ES-I3 (cell line): ENCODE measurements around the gene PLA2R1.

Experiments
- H3K36me3 ChIP-seq: 2 replicates; pipeline ENCODE4 v1.6.1; 2013; ENCODE audit warnings: mild to moderate bottlenecking, low read length, control low read depth, moderate library complexity; ENCODE audit not compliant: insufficient read depth
- H3K4me1 ChIP-seq: 2 replicates; pipeline ENCODE4 v1.6.1; 2013; ENCODE audit warnings: mild to moderate bottlenecking, control low read depth, low read length; ENCODE audit not compliant: insufficient read depth
- H3K9ac ChIP-seq: 2 replicates; pipeline ENCODE4 v1.6.1; 2013; ENCODE audit warnings: low read depth, mild to moderate bottlenecking, low read length, moderate library complexity
- H3K9me3 ChIP-seq: 2 replicates; pipeline ENCODE4 v1.6.1; 2013; ENCODE audit warnings: mild to moderate bottlenecking, low read length, moderate library complexity; ENCODE audit not compliant: control insufficient read depth, insufficient read depth

PLA2R1 gene

DNA sequence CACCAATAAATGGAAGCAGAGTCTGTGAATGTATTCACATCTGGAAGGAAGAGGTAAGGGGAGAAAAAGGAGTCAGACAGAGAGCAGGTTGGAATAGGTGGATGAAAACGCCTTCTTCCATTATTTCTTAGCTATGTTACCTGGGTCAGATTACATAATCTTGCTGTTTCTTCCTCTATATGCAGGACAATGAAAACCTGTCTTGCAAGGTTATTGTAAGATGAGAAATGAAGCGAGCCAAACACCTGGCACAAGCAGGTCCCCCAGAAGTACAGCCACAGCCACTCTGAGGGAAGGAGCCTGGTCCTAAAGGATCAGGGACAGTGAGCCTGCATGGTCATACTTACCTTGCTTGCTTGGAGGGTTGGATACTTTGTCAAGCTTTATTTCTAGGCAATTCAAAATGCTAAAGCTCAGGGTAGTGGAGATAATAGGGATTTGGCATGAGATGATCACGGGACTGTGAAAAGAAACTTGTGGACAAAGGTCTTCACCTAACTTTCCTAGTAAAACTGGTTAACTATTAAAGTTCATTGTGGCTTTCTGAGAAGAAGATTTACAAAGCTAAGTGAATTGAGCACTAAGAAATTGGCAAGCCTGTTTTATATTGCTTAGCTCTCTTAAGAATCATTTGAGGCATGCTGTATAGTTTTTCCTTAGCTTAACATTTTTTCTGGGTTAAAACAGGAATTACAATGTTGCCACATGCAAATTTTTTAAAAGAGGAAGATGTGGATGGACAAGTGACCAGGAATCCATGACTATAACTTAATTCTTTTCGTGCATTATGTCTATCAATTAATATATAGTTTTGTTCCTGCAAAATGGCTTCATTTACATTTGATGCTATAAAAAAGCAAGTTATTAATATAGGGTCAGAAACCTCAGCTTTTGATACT is 15.7 kb upstream of the PLA2R1 start:
- H3K9me3 ChIP-seq: peaks cover 7% of the 10 kb centered on the region; the same call in 1 of the 2 replicates
- H3K9ac ChIP-seq: no peak overlapping the region
- no peaks in the 10 kb centered on the region for H3K36me3 ChIP-seq
- no peaks in the 10 kb centered on the region for H3K4me1 ChIP-seq

DNA sequence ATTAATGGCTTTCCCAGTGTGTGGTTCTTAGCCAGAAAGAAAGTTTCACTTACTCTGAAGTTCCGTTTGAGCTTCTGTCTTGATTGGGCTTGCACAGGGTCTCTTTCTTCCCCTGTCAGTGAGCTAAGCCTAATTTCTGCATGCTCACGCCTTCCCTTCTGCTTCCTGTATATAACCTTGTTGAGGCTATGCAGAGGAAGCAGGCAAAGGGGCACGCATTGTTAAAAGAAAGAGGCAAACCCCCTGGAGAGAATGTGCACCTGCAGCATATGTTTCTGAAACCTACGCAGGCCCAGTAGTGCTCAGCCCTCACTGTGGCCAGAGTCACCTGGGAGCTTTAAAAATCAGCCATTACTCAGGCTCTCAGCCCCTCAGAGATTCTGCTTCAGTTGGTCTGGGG is 14.5 kb upstream of the PLA2R1 start:
- H3K9ac ChIP-seq: no peak overlapping the region
- no peaks in the 10 kb centered on the region for H3K4me1 ChIP-seq
- H3K9me3 ChIP-seq: peaks cover 7% of the 10 kb centered on the region; the same call in 1 of the 2 replicates
- no peaks in the 10 kb centered on the region for H3K36me3 ChIP-seq

DNA sequence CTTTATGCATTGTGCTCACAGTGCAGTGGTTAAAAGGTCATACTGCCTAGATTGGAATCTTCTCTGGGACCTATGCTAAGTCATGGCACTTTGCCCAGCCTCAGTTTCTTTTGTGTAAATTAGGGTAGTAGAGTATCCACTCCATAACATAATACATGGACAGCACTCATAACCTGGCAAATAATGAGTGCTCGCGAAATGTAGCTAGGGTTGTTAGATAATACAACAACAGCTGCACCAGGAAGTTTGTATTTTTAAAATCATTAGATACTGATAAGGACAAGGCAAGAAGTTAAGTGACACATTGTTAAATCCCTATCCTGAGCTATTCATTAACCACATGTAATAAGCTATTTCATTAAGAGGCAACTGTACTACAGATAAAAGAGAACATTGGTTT is 13.8 kb upstream of the PLA2R1 start:
- H3K36me3 ChIP-seq: no peaks in the 10 kb centered on the region
- peaks cover 7% of the 10 kb centered on the region; the same call in 1 of the 2 replicates for H3K9me3 ChIP-seq
- H3K9ac ChIP-seq: no peak overlapping the region
- no peaks in the 10 kb centered on the region for H3K4me1 ChIP-seq

DNA sequence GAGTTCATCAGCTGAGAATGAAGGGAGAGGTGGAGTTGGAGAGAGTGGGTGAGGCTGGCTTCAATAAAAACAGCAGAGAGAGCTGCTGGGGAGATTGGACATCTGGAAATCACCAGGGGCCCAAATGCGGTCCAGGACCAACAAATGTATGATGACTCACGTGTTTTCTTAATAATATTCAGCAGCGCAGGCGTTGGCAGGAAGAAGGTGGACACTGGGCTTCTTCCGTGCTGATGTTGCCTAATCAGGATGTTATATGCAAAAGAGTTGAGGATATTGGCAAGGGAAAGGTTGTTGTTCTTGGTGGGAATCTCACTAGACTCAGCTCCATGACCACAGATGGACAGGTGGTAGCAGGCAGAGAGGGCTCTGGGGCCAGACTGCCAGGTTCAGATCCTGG is 12.8 kb upstream of the PLA2R1 start:
- no peaks in the 10 kb centered on the region for H3K4me1 ChIP-seq

DNA sequence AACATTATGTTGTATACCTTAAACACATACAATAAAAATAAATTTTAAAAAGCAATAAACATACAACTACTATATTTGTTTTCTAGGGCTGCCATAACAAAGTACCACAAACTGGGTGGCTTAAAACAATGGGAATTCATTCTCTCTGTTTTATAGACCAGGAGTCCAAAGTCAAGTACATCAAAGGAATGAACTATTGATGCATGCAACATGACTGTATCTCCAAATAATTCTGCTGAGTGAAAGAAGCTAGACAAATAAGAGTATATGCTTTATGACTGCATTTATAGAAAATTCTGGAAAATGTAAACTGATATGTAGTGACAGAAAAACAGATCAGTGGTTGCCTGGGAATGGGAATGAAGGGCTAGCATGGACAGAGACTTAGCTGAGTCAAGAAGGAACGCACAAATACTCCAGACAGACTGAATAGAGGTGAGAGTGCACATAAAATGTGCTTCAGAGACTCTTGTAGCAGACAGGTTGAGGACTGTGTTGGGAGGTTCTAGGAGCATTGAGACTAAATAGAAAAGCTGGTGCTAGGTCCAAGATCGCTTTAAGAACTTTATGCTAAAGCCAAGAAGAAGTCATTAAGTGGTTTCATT is 11.0 kb upstream of the PLA2R1 start:
- no peak overlapping the region for H3K9ac ChIP-seq
- H3K36me3 ChIP-seq: no peaks in the 10 kb centered on the region
- H3K4me1 ChIP-seq: no peaks in the 10 kb centered on the region
- H3K9me3 ChIP-seq: peaks cover 11% of the 10 kb centered on the region

More for the DNA sequence above, 12.8 kb upstream of the PLA2R1 start:
- no peak overlapping the region for H3K9ac ChIP-seq
- H3K36me3 ChIP-seq: no peaks in the 10 kb centered on the region
- H3K9me3 ChIP-seq: peaks cover 7% of the 10 kb centered on the region; the same call in 1 of the 2 replicates

DNA sequence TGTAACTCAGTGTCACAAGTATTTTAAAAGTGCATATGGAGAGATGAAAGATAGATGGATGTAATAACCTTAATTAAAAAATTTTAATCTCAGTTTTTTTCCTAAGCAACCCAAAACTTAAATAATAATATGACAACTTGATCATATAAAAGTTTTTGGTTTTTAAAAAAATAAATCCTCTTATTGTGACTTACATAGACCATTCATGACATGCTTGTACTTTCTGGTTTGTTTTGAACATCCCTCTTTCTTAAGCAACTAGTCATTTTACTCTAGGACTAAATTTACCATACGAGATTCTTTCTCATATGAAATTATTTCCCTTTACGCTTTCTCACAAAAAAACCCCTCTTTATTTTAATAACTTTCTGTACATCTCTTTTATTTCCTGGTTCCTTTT is 6.5 kb upstream of the PLA2R1 start:
- no peak overlapping the region for H3K9ac ChIP-seq
- H3K36me3 ChIP-seq: no peaks in the 10 kb centered on the region
- H3K9me3 ChIP-seq: peaks cover 8% of the 10 kb centered on the region
- no peaks in the 10 kb centered on the region for H3K4me1 ChIP-seq

DNA sequence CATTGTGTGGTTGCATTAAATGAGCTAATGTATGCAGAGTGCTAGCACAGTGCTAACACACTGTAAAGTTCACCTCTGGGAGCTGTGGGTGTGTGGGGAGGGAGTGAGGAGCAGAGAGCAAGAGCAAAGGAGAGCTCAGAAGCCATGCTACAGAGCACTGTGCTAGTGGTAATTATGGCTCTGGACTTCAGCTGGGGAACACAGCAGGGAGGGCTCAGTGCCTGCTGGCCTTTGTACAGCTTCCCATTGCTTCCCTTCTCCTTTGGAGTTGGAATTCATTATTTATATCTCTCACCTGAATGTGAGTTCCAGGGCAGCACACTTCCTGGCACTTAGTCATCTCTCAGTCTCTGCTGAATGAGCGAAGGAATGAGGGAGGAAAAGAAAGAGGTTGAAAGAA is 2.5 kb upstream of the PLA2R1 start:
- Histone ChIP-seq H3K36me3 (no peaks in the 10 kb centered on the region), H3K4me1 (no peaks in the 10 kb centered on the region; the same call in 1 of the 2 replicates), H3K9ac (no peak overlapping the region), H3K9me3 (peaks cover 8% of the 10 kb centered on the region)

DNA sequence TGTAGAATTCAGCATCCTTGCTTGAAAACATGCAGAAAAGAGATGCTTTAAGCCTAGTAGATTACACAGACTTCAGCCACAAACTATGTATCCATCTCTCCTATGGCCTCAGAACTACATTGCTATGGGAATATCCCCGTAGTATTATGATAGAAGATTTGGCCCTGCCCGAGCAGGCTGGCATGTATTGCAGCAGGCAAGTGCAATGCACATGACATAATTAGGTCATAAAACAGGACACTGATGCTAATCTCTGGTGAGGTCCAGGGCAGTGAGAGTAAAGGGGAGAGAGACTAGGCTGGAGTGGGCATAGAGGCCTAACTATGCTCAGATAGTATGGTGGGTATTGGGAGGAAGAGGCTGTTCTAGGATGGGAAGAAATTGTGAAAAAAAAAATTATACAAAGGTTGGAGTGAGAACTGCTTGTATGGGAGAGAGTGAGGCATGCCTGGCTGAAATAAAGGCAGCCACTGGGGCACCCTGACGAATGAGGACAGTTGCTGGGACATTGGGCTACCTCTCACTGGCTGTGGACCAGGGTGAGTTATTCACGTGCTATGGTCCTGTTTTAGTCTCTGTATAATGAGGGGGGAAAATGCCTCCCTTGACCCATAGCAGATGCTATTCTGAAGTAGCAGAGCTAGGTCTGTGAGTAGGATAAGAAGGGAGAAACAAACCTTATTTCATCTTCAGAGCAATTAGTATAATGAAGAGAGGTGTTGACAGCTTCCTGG is 1.6 kb upstream of the PLA2R1 start:
- Histone ChIP-seq H3K9me3 (peaks cover 4% of the 10 kb centered on the region), H3K4me1 (no peaks in the 10 kb centered on the region; the same call in 1 of the 2 replicates), H3K9ac (no peak overlapping the region)

DNA sequence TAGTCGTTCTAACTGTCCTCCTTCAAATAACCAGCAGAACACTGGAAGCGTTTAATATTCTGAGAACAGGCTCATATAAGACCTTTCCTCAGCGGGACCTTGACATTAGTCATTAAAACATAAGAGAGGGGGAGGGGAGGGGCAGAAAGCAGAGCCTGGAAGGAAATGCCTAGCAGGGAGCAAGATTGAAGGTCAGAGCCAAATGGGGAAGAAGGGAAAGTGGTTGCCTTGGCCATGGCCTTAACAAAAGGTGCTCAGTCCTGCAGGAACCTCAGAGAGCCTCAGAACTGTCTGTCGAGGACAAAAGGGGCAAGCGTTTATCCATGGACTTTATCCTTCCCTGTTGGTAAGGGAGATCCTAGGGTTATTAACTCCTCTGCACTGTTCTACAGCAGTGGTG is 856 bp upstream of the PLA2R1 start:
- Histone ChIP-seq H3K9me3 (no peaks in the 10 kb centered on the region; the same call in none of the 2 replicates), H3K4me1 (no peaks in the 10 kb centered on the region; the same call in 1 of the 2 replicates), H3K9ac (peak overlapping the region; percentile 65), H3K36me3 (no peaks in the 10 kb centered on the region)

More for the DNA sequence above, 1.6 kb upstream of the PLA2R1 start:
- H3K36me3 ChIP-seq: no peaks in the 10 kb centered on the region

DNA sequence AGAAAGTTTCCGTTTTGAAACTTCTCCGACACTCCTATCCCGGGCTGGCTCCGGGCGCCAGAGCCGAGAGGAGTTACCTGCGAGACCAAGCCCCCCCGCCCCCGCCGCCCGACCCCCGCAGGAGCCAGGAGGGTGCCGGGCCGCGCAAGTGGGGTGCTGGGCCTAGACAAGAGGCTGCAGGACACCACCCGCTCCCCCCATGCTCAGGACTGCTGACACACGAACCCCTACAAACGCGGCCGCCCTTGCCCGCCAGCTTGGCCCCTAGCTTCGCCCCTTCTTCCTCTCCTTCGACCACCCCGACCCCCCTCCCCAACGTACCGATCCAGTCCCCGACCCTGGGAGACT is 497 bp downstream of the PLA2R1 start:
- Histone ChIP-seq H3K9me3 (no peaks in the 10 kb centered on the region; the same call in 1 of the 2 replicates), H3K9ac (peak overlapping the region; percentile 65), H3K36me3 (no peaks in the 10 kb centered on the region), H3K4me1 (no peaks in the 10 kb centered on the region; the same call in 1 of the 2 replicates)

DNA sequence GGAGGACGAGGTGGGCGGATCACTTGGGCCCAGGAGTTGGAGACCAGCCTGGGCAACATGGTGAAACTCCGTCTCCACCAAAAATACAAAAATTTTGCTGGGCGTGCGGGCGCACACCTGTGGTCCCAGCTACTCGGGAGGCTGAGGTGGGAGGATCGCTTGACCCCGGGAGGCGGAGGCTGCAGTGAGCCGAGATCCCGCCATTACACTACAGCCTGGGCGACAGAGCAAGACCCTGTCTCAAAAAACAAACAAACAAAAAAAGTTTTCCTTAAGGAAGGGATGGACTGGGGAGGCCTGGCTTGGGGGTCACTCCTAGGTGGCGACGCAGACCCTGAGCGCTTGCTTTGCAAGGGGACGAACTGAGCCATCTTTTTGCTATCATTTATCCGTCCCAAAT is 882 bp downstream of the PLA2R1 start:
- H3K9ac ChIP-seq: peak overlapping the region; percentile 65; the same call in 1 of the 2 replicates
- H3K4me1 ChIP-seq: no peaks in the 10 kb centered on the region; the same call in 1 of the 2 replicates
- no peaks in the 10 kb centered on the region for H3K36me3 ChIP-seq

DNA sequence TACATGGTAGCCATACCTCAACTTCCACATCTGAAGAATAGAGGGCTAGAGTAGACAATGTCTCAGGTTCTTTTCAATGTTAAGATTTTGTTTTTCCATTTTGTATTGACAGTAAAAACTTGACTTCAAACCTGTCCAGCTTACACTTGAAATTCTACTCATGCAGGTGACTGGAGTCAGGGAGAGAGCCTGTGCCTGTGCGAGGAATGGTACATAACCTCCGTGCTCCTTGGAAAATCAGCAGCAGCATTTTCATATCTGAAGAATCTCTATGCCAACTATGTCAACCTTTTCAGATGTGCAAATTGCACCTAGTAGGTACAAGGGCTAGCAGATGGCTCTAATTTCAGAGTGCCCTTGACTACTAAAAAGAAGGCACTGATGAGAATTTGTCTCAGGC is 2.1 kb downstream of the PLA2R1 start:
- H3K9me3 ChIP-seq: no peaks in the 10 kb centered on the region
- H3K36me3 ChIP-seq: no peaks in the 10 kb centered on the region
- H3K9ac ChIP-seq: no peak overlapping the region
- peaks cover 8% of the 10 kb centered on the region; the same call in 1 of the 2 replicates for H3K4me1 ChIP-seq

More for the DNA sequence above, 882 bp downstream of the PLA2R1 start:
- no peaks in the 10 kb centered on the region; the same call in 1 of the 2 replicates for H3K9me3 ChIP-seq

DNA sequence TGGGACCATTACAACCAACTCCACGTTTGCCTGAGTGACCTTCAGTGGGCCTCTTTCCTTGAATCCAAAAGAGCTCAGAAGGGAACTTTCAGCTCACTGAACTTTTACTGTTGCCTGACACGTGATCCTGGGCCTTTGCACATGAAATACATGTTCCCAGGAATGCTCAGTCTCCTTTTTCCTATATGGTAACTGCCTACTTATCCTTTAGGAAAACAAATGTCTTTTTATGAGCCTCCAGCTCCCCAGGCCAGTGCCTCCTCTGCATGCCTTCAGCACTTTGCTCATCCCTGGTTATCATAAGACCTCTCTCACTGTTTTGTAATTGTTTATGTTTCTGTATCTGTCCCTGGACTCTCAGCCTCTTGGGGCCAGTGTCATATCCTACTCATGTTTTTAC is 5.1 kb downstream of the PLA2R1 start:
- Histone ChIP-seq H3K4me1 (peaks cover 26% of the 10 kb centered on the region), H3K36me3 (no peaks in the 10 kb centered on the region), H3K9me3 (no peaks in the 10 kb centered on the region), H3K9ac (no peak overlapping the region)

DNA sequence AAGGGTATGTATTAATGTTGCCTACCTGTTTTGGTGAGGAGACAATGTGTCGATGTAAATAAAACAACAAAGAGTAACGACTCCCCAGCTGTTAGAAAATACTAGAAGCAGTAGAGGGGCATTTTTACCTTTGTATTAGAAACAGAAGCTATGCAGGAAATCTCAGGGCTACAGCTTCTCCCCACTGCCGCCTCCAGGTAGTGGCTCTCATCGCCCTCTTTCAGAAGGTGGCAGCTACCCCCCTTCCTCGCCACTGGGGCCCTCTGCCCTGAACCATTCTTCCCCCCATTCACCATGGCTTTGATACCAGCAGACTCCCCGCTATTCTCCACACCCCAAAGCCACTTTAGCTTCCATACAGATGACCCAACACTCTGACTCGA is 6.7 kb downstream of the PLA2R1 start:
- Histone ChIP-seq H3K9me3 (no peaks in the 10 kb centered on the region), H3K9ac (no peak overlapping the region)

More for the DNA sequence above, 6.7 kb downstream of the PLA2R1 start:
- peaks cover 35% of the 10 kb centered on the region for H3K4me1 ChIP-seq
- no peaks in the 10 kb centered on the region for H3K36me3 ChIP-seq
